HG03103 (cell line): ENCODE results near the gene ACKR1.

Experiments
- ATAC-seq: cut with Tn5 transposase; IDR thresholded peaks from one replicate; pipeline ENCODE4 v1.9.1; 2021; ENCODE audit warnings: low read depth; ENCODE audit not compliant: unreplicated experiment

Gene ACKR1, protein sequence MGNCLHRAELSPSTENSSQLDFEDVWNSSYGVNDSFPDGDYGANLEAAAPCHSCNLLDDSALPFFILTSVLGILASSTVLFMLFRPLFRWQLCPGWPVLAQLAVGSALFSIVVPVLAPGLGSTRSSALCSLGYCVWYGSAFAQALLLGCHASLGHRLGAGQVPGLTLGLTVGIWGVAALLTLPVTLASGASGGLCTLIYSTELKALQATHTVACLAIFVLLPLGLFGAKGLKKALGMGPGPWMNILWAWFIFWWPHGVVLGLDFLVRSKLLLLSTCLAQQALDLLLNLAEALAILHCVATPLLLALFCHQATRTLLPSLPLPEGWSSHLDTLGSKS

GRCh38 chr1:159204161-159205141 is at the start of gene ACKR1:
TSS of gene ACKR1 (plus strand) at chr1:159204875. CDS start at chr1:159204960, 85 bp downstream.
- ATAC-seq = no peak

DNA sequence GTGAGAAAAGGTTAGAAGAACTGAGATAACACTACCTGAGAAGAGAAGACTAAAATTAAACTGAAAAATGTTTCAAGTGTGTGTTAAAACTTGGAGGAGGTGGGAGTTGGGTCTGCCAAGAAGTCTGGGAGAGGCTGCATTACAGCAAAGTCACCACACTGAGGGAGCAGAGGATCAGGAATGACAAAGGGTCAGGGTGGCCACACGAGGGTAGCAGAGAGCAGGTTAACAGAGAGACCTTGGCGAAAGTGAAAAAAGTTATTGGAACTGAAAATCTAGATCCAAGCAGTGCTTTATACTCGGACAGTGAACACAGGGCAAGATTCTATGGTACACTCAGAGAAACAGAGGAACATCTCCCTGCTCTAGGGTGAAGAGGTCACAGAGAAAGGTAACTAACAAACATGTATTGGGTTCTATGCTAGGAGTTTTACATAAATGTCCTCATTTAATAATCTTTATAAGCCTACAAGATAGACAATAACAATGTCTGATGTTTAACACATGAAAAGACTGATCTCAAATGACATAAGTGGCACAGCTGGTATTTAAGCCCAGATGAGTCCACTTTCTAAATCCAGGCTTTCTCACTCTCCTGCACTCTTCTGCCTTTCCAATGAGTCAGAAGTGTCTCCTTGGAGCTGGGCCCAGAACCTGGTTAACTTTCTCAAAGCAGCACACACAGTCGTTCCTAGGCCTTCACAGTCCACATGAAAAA is 43.5 kb upstream of the ACKR1 start:
- ATAC-seq = peak; percentile 84

- no peak for ATAC-seq
Measured at GRCh38 chr1:159161719-159162026, 43.0 kb upstream of the ACKR1 start.

DNA sequence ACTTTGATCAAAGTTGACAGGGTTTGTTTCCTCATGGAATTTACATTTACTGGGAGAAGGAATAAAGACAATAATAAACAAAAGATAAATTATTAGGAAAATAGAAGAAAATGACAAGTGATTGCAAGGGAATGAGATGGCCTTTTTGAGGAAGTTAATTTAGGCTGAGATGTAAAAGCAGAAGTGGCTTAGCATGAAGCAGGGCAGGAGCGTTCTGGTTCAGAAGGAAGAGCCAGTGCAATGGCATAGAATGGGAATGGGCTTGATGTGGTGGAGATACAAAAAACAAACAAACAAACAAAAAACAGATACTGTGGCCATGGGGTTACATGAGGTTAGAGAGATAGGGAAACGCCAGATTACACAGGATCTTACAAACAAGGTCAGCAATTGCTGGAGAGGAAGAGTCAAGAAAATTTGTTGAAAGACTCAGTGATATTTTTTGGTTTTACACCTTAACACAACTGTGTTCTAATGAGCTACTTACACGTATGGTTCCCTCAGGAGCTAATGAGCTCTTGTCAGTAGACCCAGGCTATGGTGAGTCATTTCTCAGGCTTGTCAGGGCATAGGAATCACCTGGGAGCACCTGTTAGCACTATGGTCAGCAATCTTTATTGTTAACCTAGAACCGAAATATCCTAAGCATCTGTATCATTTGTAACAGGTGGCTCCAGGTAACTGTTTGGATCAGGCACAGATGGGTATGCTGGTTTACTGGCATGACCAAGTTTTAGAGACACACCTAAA is 42.0 kb upstream of the ACKR1 start:
- ATAC-seq = no peak

- no peak for ATAC-seq
Measured at GRCh38 chr1:159163614-159164228, 41.0 kb upstream of the ACKR1 start.

DNA sequence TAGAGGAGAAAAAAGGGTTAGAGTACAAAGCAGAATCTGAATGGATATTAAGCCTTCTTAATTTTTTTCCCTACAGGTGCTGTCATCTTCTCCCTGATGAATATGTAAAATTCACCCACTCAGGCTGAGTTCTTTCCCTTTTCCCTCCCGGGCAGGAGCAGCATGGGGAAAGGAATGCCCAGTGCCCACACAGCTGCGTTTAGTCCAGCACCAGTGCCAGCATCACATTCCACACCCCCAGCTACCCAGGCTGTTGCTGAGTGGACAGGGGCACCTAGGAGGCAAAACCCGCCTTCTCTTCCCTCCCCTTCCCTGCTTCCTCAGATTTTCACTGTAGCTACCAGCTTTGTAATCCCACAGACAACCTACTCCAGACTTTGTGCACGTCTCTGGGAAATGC is 36.6 kb upstream of the ACKR1 start:
- no peak for ATAC-seq

DNA sequence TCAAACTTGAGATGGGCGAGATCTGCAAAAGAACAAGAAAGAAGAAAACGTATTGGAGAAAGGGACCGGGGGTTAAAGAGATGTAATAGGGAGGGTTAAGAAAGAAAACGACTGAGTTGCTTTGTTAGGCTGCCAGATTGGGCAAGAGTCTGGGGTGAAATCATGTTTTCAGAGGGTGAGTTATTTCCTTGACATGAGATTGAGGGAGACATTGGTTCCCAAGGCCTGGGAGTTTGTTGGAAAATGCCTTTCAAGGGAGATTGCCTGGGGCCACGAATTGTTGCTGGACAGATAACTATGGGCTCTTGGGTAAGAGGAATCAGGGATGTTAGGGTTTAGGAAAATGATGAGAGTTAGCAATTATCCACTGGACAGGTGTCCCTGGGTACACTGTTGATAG is 34.0 kb upstream of the ACKR1 start:
- ATAC-seq = no peak

GRCh38 chr1:159171254-159171687 is 33.4 kb upstream of the ACKR1 start, which contains the start of gene CADM3:
TSS of gene CADM3 (plus strand) at chr1:159171615. CDS start at chr1:159171766, 151 bp downstream.
- no peak for ATAC-seq

GRCh38 chr1:159171688-159172501 is 32.8 kb upstream of the ACKR1 start:
- no peak for ATAC-seq

- ATAC-seq = no peak
Measured at GRCh38 chr1:159172614-159173291, 31.9 kb upstream of the ACKR1 start.

GRCh38 chr1:159173320-159173719 is 31.4 kb upstream of the ACKR1 start:
- ATAC-seq = no peak

DNA sequence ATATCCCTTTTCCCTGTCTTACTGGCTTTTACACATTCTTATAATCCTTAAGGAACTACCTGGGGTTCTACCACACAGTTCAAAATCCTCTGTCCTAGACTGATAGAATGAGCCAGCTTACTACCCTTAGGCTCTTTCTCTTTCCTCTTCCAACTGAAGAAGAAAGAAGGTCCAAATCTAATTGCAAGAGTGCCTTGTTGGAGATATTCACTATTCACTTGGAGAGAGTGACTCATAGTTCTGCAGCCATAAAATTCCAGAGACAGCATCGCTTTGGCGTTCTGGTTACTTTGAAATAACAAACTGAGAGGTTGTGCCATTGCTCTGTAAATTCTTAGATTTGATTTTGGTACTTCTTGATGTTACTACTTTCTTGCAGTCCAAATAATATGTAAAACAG is 29.1 kb upstream of the ACKR1 start:
- no peak for ATAC-seq

DNA sequence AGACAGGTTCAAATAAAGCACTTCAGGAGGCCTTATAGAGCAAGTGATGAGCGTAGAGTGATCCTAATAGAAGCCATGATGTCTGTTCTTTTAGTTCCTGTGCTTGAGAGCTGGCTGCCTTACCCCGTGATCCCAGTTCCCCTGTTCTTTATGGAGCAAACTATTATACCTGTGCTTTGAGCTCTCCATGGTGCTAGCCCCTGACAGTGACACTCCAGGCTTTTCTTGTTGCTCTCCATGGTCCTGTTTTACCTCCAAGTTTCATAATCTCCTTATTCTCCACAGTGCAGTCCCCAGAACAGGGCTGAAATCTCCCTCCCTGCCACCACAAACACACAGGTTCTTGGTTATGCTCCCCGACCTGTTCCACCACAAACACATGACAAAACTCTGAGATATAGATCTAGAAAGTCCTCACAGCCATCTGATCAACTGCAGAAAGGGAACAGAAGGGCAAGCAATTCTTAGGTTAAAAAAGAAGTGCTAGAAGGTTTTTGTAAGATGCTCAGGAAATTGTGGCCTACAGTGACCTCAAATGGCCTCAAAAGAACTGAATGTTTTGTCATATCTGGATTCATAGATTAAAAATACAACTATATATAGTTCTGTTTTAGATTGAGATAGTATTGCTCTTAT is 27.3 kb upstream of the ACKR1 start:
- no peak for ATAC-seq

DNA sequence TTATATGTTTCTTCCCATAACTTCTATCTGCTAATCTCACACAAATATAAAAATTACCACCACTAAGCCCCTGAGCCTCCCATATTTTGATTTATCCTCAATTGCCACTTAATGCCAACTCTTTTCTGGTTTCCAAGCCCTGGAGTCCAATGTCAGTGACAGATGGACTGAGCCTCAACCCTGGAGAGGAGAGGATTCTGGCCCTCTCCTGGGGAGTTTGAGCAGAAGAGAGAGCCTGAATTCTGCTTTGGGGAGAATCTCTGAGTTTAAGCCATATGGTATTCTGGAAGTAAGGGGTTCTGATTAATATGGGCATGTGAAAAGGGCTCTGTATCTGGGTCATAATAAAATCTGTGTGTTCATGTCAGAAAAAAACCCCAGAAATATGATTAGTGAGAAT is 24.8 kb upstream of the ACKR1 start:
- ATAC-seq = no peak

GRCh38 chr1:159180516-159180915 is 24.2 kb upstream of the ACKR1 start:
- no peak for ATAC-seq

GRCh38 chr1:159181328-159182024 is 23.2 kb upstream of the ACKR1 start:
- no peak for ATAC-seq

- ATAC-seq = no peak
Measured at GRCh38 chr1:159184201-159184600, 20.5 kb upstream of the ACKR1 start.
